Astrocyte (in vitro differentiated cells and primary cell): ENCODE measurements around the gene TUBGCP4. TPM values are rescaled to one million over a fixed set of nuclear protein-coding genes. Genes with fewer than 3 reads are reported as not detected.

Experiments used
- DNase-seq: peaks from one replicate; pipeline ENCODE4 v3.0.0-alpha.2; 2010; ENCODE audit warnings: low read depth
- FAIRE-seq: peaks from 2 replicates; lab custom pipeline; 2011; peaks lifted over from hg19 to GRCh38; lab: Jason Lieb, UNC
- H2AFZ ChIP-seq: 2 replicates; pipeline ENCODE4 v1.6.0; 2012; ENCODE audit warnings: low read depth, low read length, inconsistent platforms
- H3K27ac ChIP-seq: 2 replicates; pipeline ENCODE4 v1.5.1; 2011; ENCODE audit warnings: low read depth, low read length, inconsistent platforms
- H3K27me3 ChIP-seq: 2 replicates; pipeline ENCODE4 v1.6.0; 2011; ENCODE audit warnings: low read length, inconsistent platforms; ENCODE audit not compliant: insufficient read depth
- H3K36me3 ChIP-seq: 2 replicates; pipeline ENCODE4 v1.5.1; 2011; ENCODE audit warnings: low read length, inconsistent platforms; ENCODE audit not compliant: insufficient read depth
- H3K4me1 ChIP-seq: 2 replicates; pipeline ENCODE4 v1.5.1; 2011; ENCODE audit warnings: low read length, inconsistent platforms; ENCODE audit not compliant: insufficient read depth
- H3K4me2 ChIP-seq: 2 replicates; pipeline ENCODE4 v1.6.0; 2012; ENCODE audit warnings: low read length, inconsistent platforms
- H3K4me3 ChIP-seq: 2 replicates; pipeline ENCODE4 v1.5.1; 2011; ENCODE audit warnings: low read depth, mild to moderate bottlenecking, low read length, inconsistent platforms; ENCODE audit not compliant: insufficient read depth
- H3K79me2 ChIP-seq: 2 replicates; pipeline ENCODE4 v1.6.0; 2012; ENCODE audit warnings: mild to moderate bottlenecking, low read length, inconsistent platforms; ENCODE audit not compliant: insufficient read depth
- H3K9ac ChIP-seq: 2 replicates; pipeline ENCODE4 v1.6.0; 2012; ENCODE audit warnings: mild to moderate bottlenecking, low read length, inconsistent platforms
- H3K9me3 ChIP-seq: 2 replicates; pipeline ENCODE4 v1.5.1; 2012; ENCODE audit warnings: low read depth, mild to moderate bottlenecking, low read length, inconsistent platforms; ENCODE audit not compliant: insufficient read depth
- H4K20me1 ChIP-seq: 2 replicates; pipeline ENCODE4 v1.6.0; 2012; ENCODE audit warnings: low read length, inconsistent platforms; ENCODE audit not compliant: insufficient read depth
- H3K27ac Mint-ChIP-seq: one replicate; pipeline ENCODE4 v1.8.0; 2021; ENCODE audit warnings: mild to moderate bottlenecking, mixed read lengths; ENCODE audit not compliant: unreplicated experiment
- H3K27me3 Mint-ChIP-seq: one replicate; pipeline ENCODE4 v1.8.0; 2021; ENCODE audit warnings: low read depth, mixed read lengths; ENCODE audit not compliant: unreplicated experiment
- H3K36me3 Mint-ChIP-seq: one replicate; pipeline ENCODE4 v1.8.0; 2021; ENCODE audit warnings: low read depth, mixed read lengths; ENCODE audit not compliant: unreplicated experiment
- H3K4me1 Mint-ChIP-seq: one replicate; pipeline ENCODE4 v1.8.0; 2021; ENCODE audit warnings: low read depth, mixed read lengths; ENCODE audit not compliant: unreplicated experiment
- H3K4me3 Mint-ChIP-seq: one replicate; pipeline ENCODE4 v1.8.0; 2021; ENCODE audit warnings: mild to moderate bottlenecking, moderate library complexity, mixed read lengths; ENCODE audit not compliant: unreplicated experiment
- H3K9me3 Mint-ChIP-seq: one replicate; pipeline ENCODE4 v1.8.0; 2021; ENCODE audit warnings: mild to moderate bottlenecking, mixed read lengths; ENCODE audit not compliant: unreplicated experiment
- EZH2 ChIP-seq: IDR thresholded peaks from 2 replicates; pipeline ENCODE4 v1.6.1; 2012; ENCODE audit warnings: mild to moderate bottlenecking, low read length, inconsistent platforms; ENCODE audit not compliant: insufficient read depth
- total RNA-seq: library from RNA; stranded (reverse); gene quantifications from 2 replicates; pipeline ENCODE4 v1.2.1, GENCODE V29; 2021
- TF ChIP-seq, protein P1 (sequence below): IDR thresholded peaks from 2 replicates; pipeline ENCODE4 v1.5.1; 2011; ENCODE audit warnings: low read depth, mild to moderate bottlenecking, inconsistent platforms, low read length, moderate library complexity; ENCODE audit not compliant: insufficient read depth

Gene TUBGCP4
- total RNA-seq, 1 donor from 2014 or later, result 12.0 TPM

GRCh38 chr15:43449981-43450380 is 79.1 kb downstream of the TUBGCP4 start:
- no peaks in the 10 kb centered on the region for H3K9me3 ChIP-seq
- no peak overlapping the region for H3K27ac ChIP-seq
- H3K4me1 ChIP-seq, result no peaks in the 10 kb centered on the region
- no peak overlapping the region for H3K4me3 Mint-ChIP-seq
- H3K4me2 ChIP-seq, result no peak overlapping the region
- peaks cover 9% of the 10 kb centered on the region for H3K36me3 Mint-ChIP-seq
- peaks cover 8% of the 10 kb centered on the region for H3K4me1 Mint-ChIP-seq
- H3K27ac Mint-ChIP-seq, result no peak overlapping the region
- no peak for FAIRE-seq
- H3K27me3 Mint-ChIP-seq, result no peaks in the 10 kb centered on the region
- no peak overlapping the region for H3K9ac ChIP-seq
- no peak overlapping the region for H3K4me3 ChIP-seq
- TF ChIP-seq EZH2, result no peak
- TF ChIP-seq, protein P1, sequence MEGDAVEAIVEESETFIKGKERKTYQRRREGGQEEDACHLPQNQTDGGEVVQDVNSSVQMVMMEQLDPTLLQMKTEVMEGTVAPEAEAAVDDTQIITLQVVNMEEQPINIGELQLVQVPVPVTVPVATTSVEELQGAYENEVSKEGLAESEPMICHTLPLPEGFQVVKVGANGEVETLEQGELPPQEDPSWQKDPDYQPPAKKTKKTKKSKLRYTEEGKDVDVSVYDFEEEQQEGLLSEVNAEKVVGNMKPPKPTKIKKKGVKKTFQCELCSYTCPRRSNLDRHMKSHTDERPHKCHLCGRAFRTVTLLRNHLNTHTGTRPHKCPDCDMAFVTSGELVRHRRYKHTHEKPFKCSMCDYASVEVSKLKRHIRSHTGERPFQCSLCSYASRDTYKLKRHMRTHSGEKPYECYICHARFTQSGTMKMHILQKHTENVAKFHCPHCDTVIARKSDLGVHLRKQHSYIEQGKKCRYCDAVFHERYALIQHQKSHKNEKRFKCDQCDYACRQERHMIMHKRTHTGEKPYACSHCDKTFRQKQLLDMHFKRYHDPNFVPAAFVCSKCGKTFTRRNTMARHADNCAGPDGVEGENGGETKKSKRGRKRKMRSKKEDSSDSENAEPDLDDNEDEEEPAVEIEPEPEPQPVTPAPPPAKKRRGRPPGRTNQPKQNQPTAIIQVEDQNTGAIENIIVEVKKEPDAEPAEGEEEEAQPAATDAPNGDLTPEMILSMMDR, result no peak
- no peak overlapping the region for H2AFZ ChIP-seq
- peaks cover 8% of the 10 kb centered on the region for H3K36me3 ChIP-seq
- peaks cover 25% of the 10 kb centered on the region for H3K79me2 ChIP-seq
- no peaks in the 10 kb centered on the region for H3K27me3 ChIP-seq
- DNase-seq, result no peak
- H4K20me1 ChIP-seq, result peaks cover 38% of the 10 kb centered on the region
- no peaks in the 10 kb centered on the region for H3K9me3 Mint-ChIP-seq

Other genes starting within 250 kb of the TUBGCP4 start
- 14.0 and 15.2 TPM in 2 replicates for gene TMEM62, start 237.5 kb upstream of the TUBGCP4 start, total RNA-seq
- 35.7 and 37.0 TPM in 2 replicates for gene CCNDBP1, start 185.7 kb upstream of the TUBGCP4 start, total RNA-seq
- not detected in 2 replicates for gene EPB42, start 150.1 kb upstream of the TUBGCP4 start, total RNA-seq
- 0.16 TPM in 1 of 2 replicates, not detected in the other for gene TGM5, start 104.2 kb upstream of the TUBGCP4 start, total RNA-seq
- gene TGM7, start 68.8 kb upstream of the TUBGCP4 start, total RNA-seq, result not detected in 2 replicates
- 4.7 and 4.8 TPM in 2 replicates for gene LCMT2, start 40.5 kb upstream of the TUBGCP4 start, total RNA-seq
- 25.5 and 27.8 TPM in 2 replicates for gene ZSCAN29, start 58 bp upstream of the TUBGCP4 start, total RNA-seq
- gene TP53BP1, start 122.1 kb downstream of the TUBGCP4 start, total RNA-seq, result 71.9 and 73.1 TPM in 2 replicates
- 138 and 142 TPM in 2 replicates for gene MAP1A, start 146.5 kb downstream of the TUBGCP4 start, total RNA-seq
- 21.4 and 26.0 TPM in 2 replicates for gene PPIP5K1, start 219.1 kb downstream of the TUBGCP4 start, total RNA-seq
- gene CKMT1B, start 222.9 kb downstream of the TUBGCP4 start, total RNA-seq, result 0.72 and 0.89 TPM in 2 replicates
- 0.25 and 0.29 TPM in 2 replicates for gene STRC, start 247.7 kb downstream of the TUBGCP4 start, total RNA-seq